Testis (tissue), 3 donors: ENCODE measurements around the gene SMOC2. TPM values are rescaled to one million over a fixed set of nuclear protein-coding genes. Genes with fewer than 3 reads are reported as not detected.

Source experiments
- DNase-seq: peaks from one replicate; pipeline ENCODE4 v3.0.0-alpha.2; 2019
- H3K27ac ChIP-seq, 2 donors: fragments of 200-600 bp; sonication (generic); one replicate each; pipeline ENCODE4 v1.5.1; 2019
- H3K27me3 ChIP-seq: fragments of 200-600 bp; sonication (generic); one replicate; pipeline ENCODE4 v1.5.1; 2019
- H3K36me3 ChIP-seq: fragments of 200-600 bp; sonication (generic); one replicate; pipeline ENCODE4 v1.5.1; 2017; ENCODE audit warnings: low read depth; ENCODE audit errors: missing control alignments
- H3K4me1 ChIP-seq: fragments of 200-600 bp; sonication (generic); one replicate; pipeline ENCODE4 v1.5.1; 2019
- H3K4me3 ChIP-seq, 2 donors: fragments of 200-600 bp; sonication (generic); one replicate each; pipeline ENCODE4 v1.5.1; 2017 to 2019
- H3K9me3 ChIP-seq: fragments of 200-600 bp; sonication (generic); one replicate; pipeline ENCODE4 v1.5.1; 2017
- CTCF ChIP-seq, 3 experiments: fragments of 450-650 bp in 2 of 3; fragments of 200-600 bp in 1 of 3; sonication (generic) in 1 of 3; IDR thresholded peaks; one replicate each; pipeline ENCODE4 v1.5.1; 2016 to 2019; ENCODE audit warnings: antibody characterized with exemption in 3 of 3, mild to moderate bottlenecking in 2 of 3, moderate library complexity in 1 of 3
- POLR2A ChIP-seq: fragments of 450-650 bp; IDR thresholded peaks from one replicate; pipeline ENCODE4 v1.6.1; 2017; ENCODE audit warnings: antibody characterized with exemption, mild to moderate bottlenecking, moderate library complexity
- WGBS, 2 donors: methylation state at CpG; one replicate each; pipeline ENCODE4 v1.1.5; 2018; 5-methylcytosine and 5-hydroxymethylcytosine counted together
- intact Hi-C: fragments of 100-400 bp; cut with DNase I; formaldehyde crosslinking; loops from one replicate; pipeline ENCODE4 v1.15.1; 2023; ENCODE audit warnings: low total_unique reads
- polyA plus RNA-seq: library from polyadenylated mRNA; stranded (reverse); fragments of 350-450 nt; fragmentation: Illumina TruSeq; extraction: RNeasy Lipid Tissue Mini Kit (QIAGEN cat#74804); gene quantifications from one replicate; pipeline ENCODE4 v1.2.3, GENCODE V29; 2014; ENCODE audit warnings: low read depth, low replicate concordance; ENCODE audit not compliant: insufficient read depth
- total RNA-seq, 2 donors: library from RNA; depleted of rRNA; stranded (reverse); fragments of >200 nt; gene quantifications; one replicate each; pipeline ENCODE4 v1.2.3, GENCODE V29; 2016

SMOC2 gene
- total and polyA plus RNA-seq, 3 donors from 2014 or later = 78.4 to 140 (median 110) TPM

GRCh38 chr6:168420706-168421105 is 20.3 kb upstream of the SMOC2 start:
- intact Hi-C loops = no loop called here
- no peaks in the 10 kb centered on the region for H3K9me3 ChIP-seq
- no peaks in the 10 kb centered on the region for H3K27me3 ChIP-seq
- H3K36me3 ChIP-seq = no peaks in the 10 kb centered on the region
- no peak overlapping the region for H3K27ac ChIP-seq
- H3K4me3 ChIP-seq = no peak overlapping the region
- WGBS, 2 donors = 89 to 91% methylated on average over 13 of the region's 13 CpGs
- TF ChIP-seq POLR2A (no peak), CTCF (IDR thresholded peaks at IDR 0.05) (no peak)
- DNase-seq = no peak
- peaks cover 29% of the 10 kb centered on the region for H3K4me1 ChIP-seq

DNA sequence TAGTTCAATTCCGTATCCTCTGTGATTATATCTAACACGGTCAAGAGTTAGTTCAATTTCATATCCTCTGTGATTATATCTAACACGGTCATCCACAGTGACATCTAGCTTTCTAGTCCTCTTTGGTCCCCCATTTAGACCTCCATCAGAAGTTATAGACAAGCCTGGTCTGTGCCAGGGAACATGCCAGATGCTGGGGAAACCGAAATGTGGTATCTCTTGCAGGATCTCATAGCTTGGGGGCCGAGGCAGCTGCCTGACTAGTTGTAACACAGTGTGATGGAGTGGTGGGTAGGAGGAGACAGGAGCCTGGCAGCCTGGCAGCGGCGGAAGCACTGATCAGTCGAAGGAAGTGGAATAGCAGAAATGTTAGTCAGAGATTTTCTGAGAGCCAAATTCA is 13.8 kb upstream of the SMOC2 start:
- 84 to 87% methylated on average over 8 of the region's 8 CpGs for WGBS, 2 donors
- intact Hi-C loops = no loop called here
- TF ChIP-seq CTCF (IDR thresholded peaks at IDR 0.05) (no peak), POLR2A (no peak)

GRCh38 chr6:168428052-168428826 is 12.7 kb upstream of the SMOC2 start:
- DNase-seq = no peak
- Histone ChIP-seq H3K27ac (no peak overlapping the region), H3K9me3 (no peaks in the 10 kb centered on the region), H3K27me3 (no peaks in the 10 kb centered on the region), H3K4me3 (no peak overlapping the region), H3K36me3 (no peaks in the 10 kb centered on the region), H3K4me1 (no peaks in the 10 kb centered on the region)
- intact Hi-C loops = no loop called here
- WGBS, 2 donors = 82 to 86% methylated on average over 14 of the region's 14 CpGs
- TF ChIP-seq POLR2A (no peak), CTCF (IDR thresholded peaks at IDR 0.05) (no peak)

More for the DNA sequence above, 13.8 kb upstream of the SMOC2 start:
- no peaks in the 10 kb centered on the region for H3K4me1 ChIP-seq
- no peaks in the 10 kb centered on the region for H3K36me3 ChIP-seq
- no peaks in the 10 kb centered on the region for H3K9me3 ChIP-seq
- no peak overlapping the region for H3K4me3 ChIP-seq
- no peak overlapping the region for H3K27ac ChIP-seq
- no peaks in the 10 kb centered on the region for H3K27me3 ChIP-seq
- no peak for DNase-seq

DNA sequence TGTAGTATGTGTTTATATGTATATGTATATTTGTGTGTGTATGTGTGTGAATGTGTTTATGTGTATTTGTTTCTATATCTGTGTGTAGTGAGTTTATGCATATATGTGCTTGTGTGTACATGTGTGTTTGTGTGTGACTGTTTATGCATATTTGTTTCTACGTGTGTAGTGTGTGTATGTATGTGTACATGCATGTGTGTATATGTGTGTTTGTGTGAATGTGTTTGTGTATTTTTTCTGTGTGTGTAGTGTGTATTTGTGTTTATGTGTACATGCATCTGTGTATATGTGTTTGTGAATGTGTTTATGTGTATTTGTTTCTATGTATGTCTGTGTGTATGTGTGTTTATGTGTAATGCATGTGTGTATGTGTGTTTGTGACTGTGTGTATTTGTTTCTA is 12.1 kb upstream of the SMOC2 start:
- WGBS, 2 donors = 91 to 100% methylated on average over 1 of the region's 1 CpG
- TF ChIP-seq POLR2A (no peak), CTCF (IDR thresholded peaks at IDR 0.05) (no peak)

GRCh38 chr6:168432196-168432595 is 8.8 kb upstream of the SMOC2 start:
- intact Hi-C loops = no loop called here
- WGBS, 2 donors = 91 to 100% methylated on average over 4 to 9 of the region's 9 CpGs
- DNase-seq = no peak
- no peak overlapping the region for H3K27ac ChIP-seq
- H3K9me3 ChIP-seq = no peaks in the 10 kb centered on the region
- H3K4me3 ChIP-seq = no peak overlapping the region
- no peaks in the 10 kb centered on the region for H3K36me3 ChIP-seq
- TF ChIP-seq CTCF (IDR thresholded peaks at IDR 0.05) (no peak), POLR2A (no peak)
- no peaks in the 10 kb centered on the region for H3K27me3 ChIP-seq
- no peaks in the 10 kb centered on the region for H3K4me1 ChIP-seq

More for the DNA sequence above, 12.1 kb upstream of the SMOC2 start:
- Histone ChIP-seq H3K36me3 (no peaks in the 10 kb centered on the region), H3K9me3 (no peaks in the 10 kb centered on the region), H3K4me3 (no peak overlapping the region), H3K4me1 (no peaks in the 10 kb centered on the region), H3K27me3 (no peaks in the 10 kb centered on the region), H3K27ac (no peak overlapping the region)
- no peak for DNase-seq
- intact Hi-C loops = no loop called here
